ENCODE measurements around the gene C10orf62.

DNA sequence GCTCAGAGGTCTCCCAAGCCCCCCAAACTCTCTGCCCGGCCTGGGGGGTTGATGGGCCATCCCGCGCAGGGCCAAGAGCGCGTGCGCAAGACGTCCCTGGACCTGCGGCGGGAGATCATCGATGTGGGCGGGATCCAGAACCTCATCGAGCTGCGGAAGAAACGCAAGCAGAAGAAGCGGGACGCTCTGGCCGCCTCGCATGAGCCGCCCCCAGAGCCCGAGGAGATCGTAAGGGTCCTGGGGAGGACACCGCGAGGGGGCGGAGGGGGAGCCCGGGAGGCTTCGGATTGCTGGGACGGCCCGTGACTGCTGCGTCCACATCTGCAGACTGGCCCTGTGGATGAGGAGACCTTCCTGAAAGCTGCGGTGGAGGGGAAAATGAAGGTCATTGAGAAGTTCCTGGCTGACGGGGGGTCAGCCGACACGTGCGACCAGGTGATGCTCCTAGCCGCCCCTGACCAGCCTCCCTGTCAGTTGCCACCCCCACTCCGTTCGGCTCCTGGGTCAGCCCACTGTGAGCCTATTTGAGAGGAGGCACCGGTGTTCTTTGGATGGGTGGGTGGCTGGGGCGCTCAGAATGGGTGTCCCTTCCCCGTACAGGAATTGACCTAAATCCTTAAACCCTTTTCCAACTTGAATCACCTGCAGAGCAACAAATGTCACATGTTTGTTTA lies 11.2 kb upstream of the C10orf62 start:
- no peak for TF ChIP-seq POLR2A (IDR thresholded peaks at IDR 0.05)
- TF ChIP-seq, protein P1, sequence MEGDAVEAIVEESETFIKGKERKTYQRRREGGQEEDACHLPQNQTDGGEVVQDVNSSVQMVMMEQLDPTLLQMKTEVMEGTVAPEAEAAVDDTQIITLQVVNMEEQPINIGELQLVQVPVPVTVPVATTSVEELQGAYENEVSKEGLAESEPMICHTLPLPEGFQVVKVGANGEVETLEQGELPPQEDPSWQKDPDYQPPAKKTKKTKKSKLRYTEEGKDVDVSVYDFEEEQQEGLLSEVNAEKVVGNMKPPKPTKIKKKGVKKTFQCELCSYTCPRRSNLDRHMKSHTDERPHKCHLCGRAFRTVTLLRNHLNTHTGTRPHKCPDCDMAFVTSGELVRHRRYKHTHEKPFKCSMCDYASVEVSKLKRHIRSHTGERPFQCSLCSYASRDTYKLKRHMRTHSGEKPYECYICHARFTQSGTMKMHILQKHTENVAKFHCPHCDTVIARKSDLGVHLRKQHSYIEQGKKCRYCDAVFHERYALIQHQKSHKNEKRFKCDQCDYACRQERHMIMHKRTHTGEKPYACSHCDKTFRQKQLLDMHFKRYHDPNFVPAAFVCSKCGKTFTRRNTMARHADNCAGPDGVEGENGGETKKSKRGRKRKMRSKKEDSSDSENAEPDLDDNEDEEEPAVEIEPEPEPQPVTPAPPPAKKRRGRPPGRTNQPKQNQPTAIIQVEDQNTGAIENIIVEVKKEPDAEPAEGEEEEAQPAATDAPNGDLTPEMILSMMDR (IDR thresholded peaks at IDR 0.05) = no peak

Measured in adrenal gland (tissue), 5 donors.